ENCODE measurements around the gene PHOSPHO1.
"Not testable (repeated sequence)": the region's sequence is repeated elsewhere in the genome, so short reads cannot be mapped to it uniquely, and the experiment has no call there.

Gene PHOSPHO1

DNA sequence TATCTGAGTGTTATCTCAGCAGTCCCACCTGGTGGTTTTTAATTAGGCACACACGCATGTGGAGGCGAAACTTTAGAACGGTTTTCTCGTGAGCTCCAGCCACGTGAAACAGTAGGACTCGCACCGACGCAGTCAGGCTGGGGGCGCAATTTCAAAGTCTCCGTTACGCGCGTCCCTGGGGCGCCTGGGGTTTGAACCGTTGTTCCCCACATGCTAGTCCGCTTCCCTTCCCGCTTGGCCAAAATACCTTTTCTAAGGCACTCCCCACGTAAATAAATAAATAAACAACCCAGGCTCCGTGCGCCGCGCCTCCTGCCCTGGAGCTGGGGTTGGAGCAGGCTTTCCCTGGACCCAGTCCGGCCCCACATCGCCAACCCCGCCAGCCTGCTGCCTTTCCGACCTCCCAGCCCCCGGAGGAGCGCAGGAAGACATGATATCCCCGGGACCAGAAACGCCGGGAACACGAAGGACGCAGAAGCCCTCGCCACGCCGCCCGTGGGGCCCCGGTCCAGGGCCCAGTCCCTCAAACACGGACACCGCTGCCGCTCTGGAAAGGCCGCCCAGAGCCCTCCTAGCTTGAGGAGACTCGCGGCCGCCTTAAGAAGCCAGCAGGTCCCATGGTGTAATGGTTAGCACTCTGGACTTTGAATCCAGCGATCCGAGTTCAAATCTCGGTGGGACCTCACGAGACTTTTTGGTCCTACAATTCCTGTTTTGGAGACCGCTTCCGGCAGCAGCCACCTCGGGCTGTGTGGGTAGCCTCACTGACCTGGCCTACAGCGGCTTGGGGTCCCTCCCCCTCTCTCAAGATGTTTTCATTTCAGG lies 38.5 kb downstream of the PHOSPHO1 start:
- DNase-seq (ENCODE audit: low read depth), result peak; percentile 89
- TF ChIP-seq, protein P1, sequence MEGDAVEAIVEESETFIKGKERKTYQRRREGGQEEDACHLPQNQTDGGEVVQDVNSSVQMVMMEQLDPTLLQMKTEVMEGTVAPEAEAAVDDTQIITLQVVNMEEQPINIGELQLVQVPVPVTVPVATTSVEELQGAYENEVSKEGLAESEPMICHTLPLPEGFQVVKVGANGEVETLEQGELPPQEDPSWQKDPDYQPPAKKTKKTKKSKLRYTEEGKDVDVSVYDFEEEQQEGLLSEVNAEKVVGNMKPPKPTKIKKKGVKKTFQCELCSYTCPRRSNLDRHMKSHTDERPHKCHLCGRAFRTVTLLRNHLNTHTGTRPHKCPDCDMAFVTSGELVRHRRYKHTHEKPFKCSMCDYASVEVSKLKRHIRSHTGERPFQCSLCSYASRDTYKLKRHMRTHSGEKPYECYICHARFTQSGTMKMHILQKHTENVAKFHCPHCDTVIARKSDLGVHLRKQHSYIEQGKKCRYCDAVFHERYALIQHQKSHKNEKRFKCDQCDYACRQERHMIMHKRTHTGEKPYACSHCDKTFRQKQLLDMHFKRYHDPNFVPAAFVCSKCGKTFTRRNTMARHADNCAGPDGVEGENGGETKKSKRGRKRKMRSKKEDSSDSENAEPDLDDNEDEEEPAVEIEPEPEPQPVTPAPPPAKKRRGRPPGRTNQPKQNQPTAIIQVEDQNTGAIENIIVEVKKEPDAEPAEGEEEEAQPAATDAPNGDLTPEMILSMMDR (IDR thresholded peaks at IDR 0.05; ENCODE audit: low read length, missing control alignments), result peak; percentile 23
- peak overlapping the region; percentile 82 for H3K4me3 ChIP-seq (replicated peaks; ENCODE audit: low read depth, low read length)

DNA sequence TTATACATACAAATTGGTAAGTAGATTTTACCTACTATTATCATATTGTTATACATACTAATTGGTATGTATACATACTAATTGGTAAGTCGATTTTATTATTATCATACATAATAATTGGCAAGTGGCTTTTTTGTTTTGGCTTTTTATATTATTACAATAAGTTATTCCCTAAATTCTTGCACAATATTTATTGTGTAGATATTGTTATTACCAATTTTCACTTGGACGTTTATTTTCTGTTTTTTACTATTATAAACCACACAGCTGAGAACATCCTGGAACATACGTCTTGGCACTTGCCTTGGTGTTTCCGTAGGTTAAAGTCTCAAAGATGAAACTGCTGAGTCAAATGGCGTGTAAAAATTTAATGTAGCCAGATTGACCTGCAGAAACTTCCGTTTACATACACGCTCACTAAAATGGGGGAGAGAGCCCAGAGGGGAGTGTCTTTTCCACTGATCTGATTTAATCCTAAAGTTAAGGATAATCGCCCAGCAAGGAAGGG lies 39.1 kb downstream of the PHOSPHO1 start:
- TF ChIP-seq, protein P1 (IDR thresholded peaks at IDR 0.05; ENCODE audit: low read length, missing control alignments), result no peak
- H3K4me3 ChIP-seq (replicated peaks; ENCODE audit: low read depth, low read length), result peak overlapping the region; percentile 82

DNA sequence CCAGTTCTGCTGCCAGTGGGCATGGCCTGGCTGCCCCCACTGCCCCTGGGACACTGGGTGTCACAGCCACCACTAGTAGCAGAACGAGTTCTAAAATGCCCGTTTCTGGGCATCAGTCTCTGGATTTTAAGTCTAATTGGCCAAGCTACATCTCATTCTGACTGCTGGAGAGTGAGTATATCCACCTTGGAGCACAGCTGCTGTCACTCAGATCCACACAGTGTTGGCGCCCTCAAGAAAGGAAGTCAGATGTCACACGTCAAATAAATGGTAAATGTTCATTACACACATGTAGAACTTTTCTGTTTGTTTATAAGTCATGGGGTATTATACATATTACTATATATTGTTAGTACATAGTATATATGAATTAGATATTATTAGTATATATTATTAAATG lies 39.7 kb downstream of the PHOSPHO1 start:
- TF ChIP-seq, protein P1 (IDR thresholded peaks at IDR 0.05; ENCODE audit: low read length, missing control alignments), result no peak
- DNase-seq (ENCODE audit: low read depth), result no peak
- no peak overlapping the region for H3K4me3 ChIP-seq (replicated peaks; ENCODE audit: low read depth, low read length)

More for the DNA sequence above, 39.1 kb downstream of the PHOSPHO1 start:
- DNase-seq (ENCODE audit: low read depth), result peak; percentile 62

DNA sequence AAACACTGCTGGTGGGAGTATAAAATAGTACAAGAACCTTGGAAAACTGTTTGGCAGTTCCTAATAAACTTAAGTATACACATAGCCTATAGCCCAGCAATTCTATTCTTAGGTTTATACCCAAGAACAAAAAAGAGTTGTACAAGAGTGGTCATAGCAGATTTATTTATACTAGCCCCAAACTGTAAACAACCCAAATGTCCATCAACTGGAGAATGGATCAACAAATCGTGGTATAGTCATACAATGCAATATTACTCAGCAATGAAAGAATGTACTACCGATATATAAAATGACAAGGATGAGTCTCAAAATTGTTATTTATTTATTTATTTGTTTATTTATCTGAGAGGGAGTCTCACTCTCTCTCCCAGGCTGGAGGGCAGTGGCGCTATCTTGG lies 43.3 kb downstream of the PHOSPHO1 start:
- no peak for DNase-seq (ENCODE audit: low read depth)
- no peak overlapping the region for H3K4me3 ChIP-seq (replicated peaks; ENCODE audit: low read depth, low read length)
- TF ChIP-seq, protein P1 (IDR thresholded peaks at IDR 0.05; ENCODE audit: low read length, missing control alignments), result no peak

DNA sequence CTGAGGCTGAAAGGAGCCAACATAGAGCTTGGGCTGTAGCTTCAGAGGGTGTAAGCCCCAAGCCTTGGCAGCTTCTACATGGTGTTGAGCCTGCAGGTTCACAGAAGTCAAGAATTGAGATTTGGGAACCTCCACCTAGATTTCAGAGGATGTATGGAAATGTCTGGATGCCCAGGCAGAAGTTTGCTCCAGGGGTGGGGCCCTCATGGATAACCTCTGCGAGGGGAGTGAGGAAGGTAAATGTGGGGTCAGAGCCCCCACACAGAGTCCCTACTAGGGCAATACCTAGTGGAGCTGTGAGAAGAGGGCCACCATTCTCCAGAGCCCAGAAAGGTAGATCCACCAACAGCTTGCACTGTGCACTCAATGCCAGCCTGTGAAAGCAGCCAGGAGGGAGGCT lies 45.2 kb downstream of the PHOSPHO1 start:
- H3K4me3 ChIP-seq (replicated peaks; ENCODE audit: low read depth, low read length); DNase-seq (ENCODE audit: low read depth): not testable (repeated sequence)

DNA sequence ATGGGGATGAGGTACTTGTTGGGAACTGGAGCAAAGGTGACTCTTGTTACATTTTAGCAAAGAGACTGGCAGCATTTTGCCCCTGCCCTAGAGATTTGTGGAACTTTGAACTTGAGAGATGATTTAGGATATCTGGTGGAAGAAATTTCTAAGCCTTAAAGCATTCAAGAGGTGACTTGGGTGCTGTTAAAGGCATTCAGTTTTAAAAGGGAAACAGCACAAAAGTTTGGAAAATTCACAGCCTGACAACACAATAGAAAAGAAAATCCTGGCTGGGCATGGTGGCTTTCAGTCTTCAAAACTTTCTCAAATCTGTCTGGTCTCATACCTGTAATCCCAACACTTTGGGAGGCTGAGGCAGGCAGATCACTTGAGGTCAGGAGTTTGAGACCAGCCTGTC lies 46.1 kb downstream of the PHOSPHO1 start:
- DNase-seq (ENCODE audit: low read depth); H3K4me3 ChIP-seq (replicated peaks; ENCODE audit: low read depth, low read length): not testable (repeated sequence)

DNA sequence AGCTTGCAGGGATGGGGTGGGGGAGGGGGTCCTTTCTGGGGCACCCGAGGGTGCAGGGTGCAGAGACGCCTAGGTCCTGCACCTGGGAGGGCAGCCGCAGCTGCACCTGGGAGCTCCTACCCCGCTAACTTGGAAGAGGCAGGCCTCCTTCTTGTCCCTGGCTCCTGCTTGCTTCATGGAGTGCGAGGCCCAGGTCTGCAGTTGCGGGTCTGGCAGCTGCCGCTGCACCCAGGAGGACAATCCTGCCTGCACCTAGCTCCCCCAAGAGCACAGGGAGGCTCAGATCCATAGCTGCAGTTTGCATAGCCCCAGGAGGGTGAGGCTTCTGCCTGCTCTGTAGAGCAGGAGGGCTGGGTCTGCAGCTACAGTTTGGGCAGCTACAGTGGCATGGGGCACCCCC lies 46.8 kb downstream of the PHOSPHO1 start:
- no peak for DNase-seq (ENCODE audit: low read depth)
- TF ChIP-seq, protein P1 (IDR thresholded peaks at IDR 0.05; ENCODE audit: low read length, missing control alignments), result no peak
- no peak overlapping the region for H3K4me3 ChIP-seq (replicated peaks; ENCODE audit: low read depth, low read length)

DNA sequence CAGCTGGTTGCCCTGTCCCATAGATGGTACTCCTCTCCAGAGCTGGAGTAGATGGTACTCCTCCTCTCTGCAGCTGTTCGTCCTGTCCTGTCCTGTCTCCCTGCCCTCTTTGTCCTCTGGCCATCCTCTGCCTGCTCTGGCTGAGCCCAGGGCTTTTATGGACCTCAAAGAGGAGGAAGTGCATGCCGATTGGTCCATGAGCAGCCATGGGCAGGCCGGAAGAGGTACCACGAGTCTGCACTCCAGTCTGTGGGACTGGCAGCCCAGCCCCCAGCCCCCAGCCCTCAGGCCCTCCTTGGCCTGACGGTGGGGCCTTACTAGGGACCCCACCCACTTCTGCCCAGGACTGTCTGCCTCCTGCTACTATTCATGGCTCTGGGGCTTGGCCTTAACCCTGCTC lies 47.2 kb downstream of the PHOSPHO1 start:
- no peak for DNase-seq (ENCODE audit: low read depth)
- TF ChIP-seq, protein P1 (IDR thresholded peaks at IDR 0.05; ENCODE audit: low read length, missing control alignments), result no peak
- H3K4me3 ChIP-seq (replicated peaks; ENCODE audit: low read depth, low read length), result no peak overlapping the region

All from fibroblast of pulmonary artery (primary cell).